Mesothelial cell of epicardium (in vitro differentiated cells): Measurements from ENCODE around the gene TRIM17. TPM values are rescaled to one million over a fixed set of nuclear protein-coding genes. Genes with fewer than 3 reads are reported as not detected.

Experiments
- DNase-seq, 2 experiments: peaks; one replicate each; pipeline ENCODE4 v3.0.0; 2021; ENCODE audit warnings: low spot score in 2 of 2; ENCODE audit not compliant: unreplicated experiment in 2 of 2
- H3K27ac Mint-ChIP-seq: 2 replicates; pipeline ENCODE4 v1.8.0; 2021; ENCODE audit warnings: mixed read lengths
- H3K27me3 Mint-ChIP-seq: 2 replicates; pipeline ENCODE4 v1.8.0; 2021; ENCODE audit warnings: low read depth, mixed read lengths
- H3K36me3 Mint-ChIP-seq: 2 replicates; pipeline ENCODE4 v1.8.0; 2021; ENCODE audit warnings: mixed read lengths
- H3K4me1 Mint-ChIP-seq: 2 replicates; pipeline ENCODE4 v1.8.0; 2021; ENCODE audit warnings: mixed read lengths
- H3K4me3 Mint-ChIP-seq: 2 replicates; pipeline ENCODE4 v1.8.0; 2021; ENCODE audit warnings: mild to moderate bottlenecking, moderate library complexity, mixed read lengths
- H3K9me3 Mint-ChIP-seq: 2 replicates; pipeline ENCODE4 v1.8.0; 2021; ENCODE audit warnings: mixed read lengths
- CTCF ChIP-seq: fragments of 200-600 bp; sonication (generic); IDR thresholded peaks from one replicate; pipeline ENCODE4 v1.5.0; 2021; ENCODE audit warnings: antibody characterized with exemption; ENCODE audit not compliant: unreplicated experiment
- microRNA-seq: library from miRNA; unstranded; fragments of <30 nt; microRNA quantifications from one replicate; pipeline ENCODE4 v1.2.0, GENCODE V29; 2021; ENCODE audit warnings: inconsistent platforms, mixed read lengths
- total RNA-seq: library from RNA; stranded (reverse); gene quantifications from 3 replicates; pipeline ENCODE4 v1.2.1, GENCODE V29; 2021

The TRIM17 gene
- total RNA-seq, 1 donor from 2014 or later, result 30.6 TPM

GRCh38 chr1:228359613-228360532 is 56.8 kb downstream of the TRIM17 start:
- no peak for DNase-seq
- Mint-ChIP-seq H3K4me1 (no peaks in the 10 kb centered on the region), H3K27ac (no peak overlapping the region)

GRCh38 chr1:228358764-228359612 is 57.7 kb downstream of the TRIM17 start:
- no peak for DNase-seq
- no peak overlapping the region for H3K4me3 Mint-ChIP-seq
- no peaks in the 10 kb centered on the region for H3K4me1 Mint-ChIP-seq
- no peak for TF ChIP-seq CTCF
- H3K27me3 Mint-ChIP-seq, result no peaks in the 10 kb centered on the region
- H3K9me3 Mint-ChIP-seq, result no peaks in the 10 kb centered on the region
- no peak overlapping the region for H3K27ac Mint-ChIP-seq
- peaks cover 2% of the 10 kb centered on the region for H3K36me3 Mint-ChIP-seq

More at GRCh38 chr1:228359613-228360532, 56.8 kb downstream of the TRIM17 start:
- no peaks in the 10 kb centered on the region for H3K27me3 Mint-ChIP-seq
- no peak overlapping the region for H3K4me3 Mint-ChIP-seq
- peaks cover 2% of the 10 kb centered on the region for H3K36me3 Mint-ChIP-seq
- no peaks in the 10 kb centered on the region for H3K9me3 Mint-ChIP-seq
- no peak for TF ChIP-seq CTCF

- no peak overlapping the region for H3K27ac Mint-ChIP-seq
- no peaks in the 10 kb centered on the region for H3K27me3 Mint-ChIP-seq
- no peak for TF ChIP-seq CTCF
- H3K36me3 Mint-ChIP-seq, result peaks cover 2% of the 10 kb centered on the region
- H3K9me3 Mint-ChIP-seq, result no peaks in the 10 kb centered on the region
- DNase-seq, result no peak
- no peaks in the 10 kb centered on the region for H3K4me1 Mint-ChIP-seq
- no peak overlapping the region for H3K4me3 Mint-ChIP-seq
These were observed 58.5 kb downstream of the TRIM17 start for GRCh38 chr1:228358039-228358763.

Small RNA genes within 50 kb of the gene (microRNA-seq; reads per million reads assigned to microRNA genes)
- gene MIR4666A (not detected), gene MIR6742 (0.88 reads per million)

Other genes starting within 250 kb of the TRIM17 start
- 95.3 to 113 TPM (median 100 TPM) in 3 replicates for gene OBSCN, start 208.8 kb downstream of the TRIM17 start, total RNA-seq
- gene TRIM11, start 10.0 kb downstream of the TRIM17 start, total RNA-seq, result 39.7 to 40.4 TPM (median 40.2 TPM) in 3 replicates
- 83.0 to 85.1 TPM (median 84.3 TPM) in 3 replicates for gene RNF187, start 70.5 kb upstream of the TRIM17 start, total RNA-seq